Activated effector memory CD4-positive, alpha-beta T cell treated with anti-CD3 and anti-CD28 coated beads, Interleukin-2, amount 50 U/mL, for 16 hours (primary cell): ENCODE data around the gene OCLN.
"Not testable (repeated sequence)": the region's sequence is repeated elsewhere in the genome, so short reads cannot be mapped to it uniquely, and the experiment has no call there.

Experiments
- DNase-seq: peaks from one replicate; pipeline ENCODE4 v3.0.0-alpha.2; 2020

OCLN gene

DNA sequence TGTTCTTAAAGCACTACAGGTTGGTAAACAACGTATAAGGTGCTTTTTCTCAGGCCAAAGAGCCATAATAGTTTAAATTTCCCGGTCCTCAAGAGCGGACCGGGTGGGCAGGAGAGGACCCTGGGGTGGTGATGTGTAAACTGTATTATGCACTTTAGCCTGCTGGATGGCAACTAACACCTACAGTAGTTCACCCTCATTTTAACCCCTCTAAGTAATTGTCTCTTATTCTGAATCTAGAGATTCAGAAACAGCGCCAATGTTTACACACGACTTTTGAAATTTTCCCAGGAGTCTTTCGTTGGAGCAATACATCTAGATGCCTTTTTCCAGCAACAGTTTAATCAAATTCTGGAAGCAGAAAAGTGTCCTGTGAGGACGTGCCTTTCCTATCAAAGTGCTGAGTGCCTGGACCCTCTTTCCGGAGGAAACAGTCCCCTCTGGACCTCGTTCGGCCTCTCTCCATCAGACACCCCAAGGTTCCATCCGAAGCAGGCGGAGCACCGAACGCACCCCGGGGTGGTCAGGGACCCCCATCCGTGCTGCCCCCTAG is 676 bp upstream of the OCLN start:
- DNase-seq = no peak

DNA sequence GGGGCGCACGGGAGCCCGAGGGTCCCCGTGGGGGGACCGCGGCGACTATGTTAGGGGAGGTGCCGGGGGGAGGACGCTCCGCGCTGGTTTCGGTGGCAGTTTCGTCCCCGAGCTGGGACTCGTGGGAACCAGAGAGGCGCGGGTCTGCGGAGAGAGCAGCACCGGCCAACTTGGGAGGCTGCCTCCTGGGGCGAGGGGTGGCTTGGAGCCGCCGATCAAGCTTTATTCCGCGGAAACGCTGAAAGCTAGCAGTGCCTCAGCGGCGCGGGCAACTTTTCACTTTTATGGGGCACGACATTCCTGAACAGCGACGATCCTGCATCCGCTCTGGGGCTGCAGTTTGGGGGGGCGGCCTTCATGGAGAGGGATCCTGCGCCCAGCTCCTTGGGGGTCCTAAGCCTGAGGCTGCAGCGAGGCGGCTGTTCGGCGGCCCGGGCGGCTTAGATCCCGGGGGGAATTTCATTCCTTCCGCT is 369 bp downstream of the OCLN start:
- DNase-seq = no peak

DNA sequence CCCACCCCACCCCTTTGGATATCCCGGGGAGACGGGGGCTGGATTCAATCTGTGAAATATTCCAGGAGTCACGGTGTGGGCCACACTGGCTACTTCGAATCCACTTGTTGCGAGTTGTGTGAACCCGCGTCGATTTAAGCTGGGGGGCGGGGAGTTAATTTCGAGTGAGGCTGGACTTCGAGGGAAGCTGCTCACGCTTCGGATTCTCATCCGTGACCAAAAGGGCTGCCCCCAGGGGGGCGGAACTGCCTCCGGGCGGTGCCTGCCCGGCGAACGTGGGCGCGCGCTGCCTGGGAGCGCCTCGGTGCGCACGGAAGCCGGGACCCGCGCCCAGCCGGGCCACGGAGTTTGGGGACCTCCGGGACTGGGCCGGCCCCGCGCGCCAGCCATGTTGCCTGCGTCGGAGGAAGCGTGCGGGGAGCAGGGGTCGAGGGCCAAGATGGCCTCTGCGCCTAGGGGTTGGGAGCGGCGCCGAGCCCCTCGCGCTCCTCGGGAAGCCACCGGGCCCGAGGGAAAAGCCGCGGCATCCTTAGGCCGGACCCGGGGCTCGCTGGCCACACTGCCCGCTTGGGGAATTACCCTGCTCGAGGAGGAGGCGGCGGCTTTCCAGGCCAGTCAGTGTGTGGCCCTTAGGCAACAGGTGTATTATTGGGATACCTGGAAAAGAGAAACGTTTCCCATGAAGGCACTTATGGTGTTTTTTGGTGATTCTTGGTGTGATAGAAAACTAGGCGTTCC is 975 bp downstream of the OCLN start:
- DNase-seq = no peak

DNA sequence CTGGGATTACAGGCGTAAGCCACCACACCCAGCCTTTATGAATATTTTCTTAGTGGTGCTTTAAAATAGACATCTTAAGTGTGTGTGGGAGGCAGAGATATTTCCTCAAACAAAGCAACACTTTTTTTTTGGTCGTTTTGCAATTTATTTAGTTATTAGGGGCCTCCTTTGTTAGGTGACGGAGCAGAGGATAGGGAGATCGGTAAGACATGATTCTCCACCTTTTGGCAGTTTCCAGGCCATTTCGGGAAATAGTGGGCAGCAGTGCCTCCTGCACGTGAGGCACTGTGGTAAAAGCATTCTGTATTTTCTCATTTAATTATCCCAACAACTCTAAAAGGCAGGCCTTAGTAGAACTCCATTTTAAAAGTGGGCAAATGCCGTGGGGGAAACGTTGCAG is 1.9 kb downstream of the OCLN start:
- no peak for DNase-seq

DNA sequence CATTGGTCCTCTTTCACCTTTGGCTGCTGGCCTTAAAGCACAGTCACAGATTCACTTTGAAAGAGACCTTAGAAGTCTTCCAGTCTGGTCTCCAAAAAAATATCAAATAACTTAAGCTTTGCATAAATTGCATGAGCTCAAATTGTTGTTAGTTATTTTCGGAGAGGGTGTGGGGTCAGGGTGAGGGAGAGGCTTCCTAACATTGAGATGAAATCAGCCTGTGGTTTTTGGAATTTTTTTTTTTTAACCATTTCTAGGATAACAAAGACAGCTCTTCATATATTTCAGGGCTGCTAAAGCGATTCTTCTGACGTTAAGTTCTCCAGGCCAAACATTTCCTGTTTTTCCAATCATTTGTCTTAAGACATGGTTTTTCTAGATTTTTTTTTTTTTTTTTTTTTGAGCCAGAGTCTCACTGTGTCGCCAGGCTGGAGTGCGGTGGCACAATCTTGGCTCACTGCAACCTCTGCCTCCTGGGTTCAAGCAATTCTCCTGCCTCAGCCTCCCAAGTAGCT is 4.5 kb downstream of the OCLN start:
- DNase-seq = no peak

DNA sequence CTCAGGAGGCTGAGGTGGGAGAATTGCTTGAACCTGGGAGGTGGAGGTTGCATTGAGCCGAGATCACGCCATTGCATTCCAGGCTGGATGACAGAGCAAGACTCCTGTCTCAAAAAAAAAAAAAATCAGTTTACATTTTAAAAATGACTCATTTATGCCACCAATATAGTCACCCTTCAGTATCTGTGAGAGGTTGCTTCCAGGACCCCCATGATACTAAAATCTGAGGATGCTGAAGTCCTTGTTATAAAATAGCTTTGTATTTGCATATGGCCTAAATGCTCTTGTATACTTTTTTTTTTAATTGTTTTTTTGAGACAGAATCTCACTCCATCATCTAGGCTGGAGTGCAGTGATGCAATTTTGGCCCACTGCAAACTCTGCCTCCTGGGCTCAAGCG is 5.8 kb downstream of the OCLN start:
- no peak for DNase-seq

DNA sequence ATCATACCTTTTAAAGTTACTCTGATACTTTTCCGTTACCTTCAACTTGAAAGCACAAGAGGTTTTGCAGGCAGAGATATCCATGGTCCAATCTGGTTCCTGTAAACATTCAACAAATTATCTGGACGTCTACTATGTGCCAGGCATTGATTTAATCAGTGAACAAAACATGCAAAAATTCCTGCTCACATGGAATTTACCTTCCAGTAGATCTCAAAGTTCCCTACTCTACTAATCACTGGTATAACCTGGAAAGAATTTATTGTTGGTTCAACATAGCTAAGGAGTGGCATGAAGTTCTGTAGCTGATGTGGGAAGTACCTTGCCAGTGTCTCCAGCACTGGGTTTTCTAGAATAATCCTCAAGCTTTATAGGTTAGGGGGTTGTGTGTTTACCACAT is 9.8 kb downstream of the OCLN start:
- no peak for DNase-seq

DNA sequence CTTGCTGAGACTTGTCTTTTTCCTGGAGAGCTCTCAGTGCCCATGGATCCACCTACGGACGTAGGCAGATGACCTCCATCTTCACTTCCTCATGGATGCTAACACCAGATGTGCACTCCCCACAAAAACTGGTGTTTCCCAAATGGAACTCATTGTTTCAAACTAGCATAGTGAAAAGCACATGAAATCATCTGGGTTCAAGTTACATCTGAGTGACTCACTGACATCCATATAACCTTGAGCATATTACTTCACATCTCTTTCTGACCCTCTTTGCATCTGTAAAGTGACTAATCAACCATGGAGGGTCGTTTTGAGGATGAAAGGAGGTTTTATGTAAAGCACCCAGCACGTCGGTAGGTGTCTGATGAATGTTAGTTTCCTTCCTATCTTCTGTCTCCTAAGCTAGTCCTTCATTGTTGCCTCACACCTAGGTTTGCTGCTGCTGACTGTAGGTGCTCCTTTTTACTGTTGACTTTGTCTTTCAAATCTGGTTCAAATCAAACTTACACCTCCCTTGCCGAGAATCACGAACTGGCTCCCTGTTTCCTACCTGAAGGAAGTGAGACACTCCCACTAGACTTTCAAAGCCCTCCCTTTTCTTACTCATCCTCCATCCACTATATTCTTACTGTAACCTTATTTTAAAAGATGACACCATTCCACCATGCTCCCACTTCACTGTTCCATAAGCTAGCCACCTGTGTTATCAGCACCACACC is 10.3 kb downstream of the OCLN start:
- no peak for DNase-seq

DNA sequence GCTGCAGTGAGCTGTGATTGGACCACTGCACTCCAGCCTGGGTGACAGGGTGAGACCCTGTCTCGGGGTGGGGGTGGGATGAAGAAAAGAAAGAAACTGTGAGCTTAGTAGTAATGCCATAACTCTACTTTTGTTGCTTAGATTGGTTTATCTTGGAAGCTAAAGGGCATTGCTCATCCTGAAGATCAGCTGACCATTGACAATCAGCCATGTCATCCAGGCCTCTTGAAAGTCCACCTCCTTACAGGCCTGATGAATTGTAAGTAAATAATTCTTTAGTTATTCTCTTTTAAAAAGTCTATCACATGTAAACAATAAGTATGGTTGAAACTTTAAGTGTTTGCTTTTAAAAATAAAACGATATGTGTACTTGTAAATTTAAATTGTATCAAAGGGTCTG is 11.4 kb downstream of the OCLN start:
- no peak for DNase-seq

DNA sequence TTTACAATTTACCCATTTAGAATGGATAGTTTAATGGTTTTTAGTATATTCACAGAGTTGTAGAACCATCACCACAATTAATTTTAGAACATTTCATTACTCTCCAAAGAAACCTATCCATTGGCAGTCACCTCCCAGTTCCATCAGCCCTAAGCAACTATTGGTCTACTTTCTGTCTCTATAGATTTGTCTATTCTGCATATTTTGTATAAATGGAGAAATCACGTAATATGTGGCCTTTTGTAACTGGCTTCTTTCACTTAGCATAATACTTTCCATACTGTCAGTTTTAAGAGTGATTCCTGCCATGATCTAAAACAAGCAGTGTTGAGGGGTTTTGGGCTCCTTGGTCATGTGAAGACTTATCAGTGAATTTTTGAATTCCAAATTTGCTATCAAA is 12.7 kb downstream of the OCLN start:
- no peak for DNase-seq

DNA sequence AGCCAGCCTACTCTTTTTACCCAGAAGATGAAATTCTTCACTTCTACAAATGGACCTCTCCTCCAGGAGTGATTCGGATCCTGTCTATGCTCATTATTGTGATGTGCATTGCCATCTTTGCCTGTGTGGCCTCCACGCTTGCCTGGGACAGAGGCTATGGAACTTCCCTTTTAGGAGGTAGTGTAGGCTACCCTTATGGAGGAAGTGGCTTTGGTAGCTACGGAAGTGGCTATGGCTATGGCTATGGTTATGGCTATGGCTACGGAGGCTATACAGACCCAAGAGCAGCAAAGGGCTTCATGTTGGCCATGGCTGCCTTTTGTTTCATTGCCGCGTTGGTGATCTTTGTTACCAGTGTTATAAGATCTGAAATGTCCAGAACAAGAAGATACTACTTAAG is 16.6 kb downstream of the OCLN start:
- DNase-seq = no peak

DNA sequence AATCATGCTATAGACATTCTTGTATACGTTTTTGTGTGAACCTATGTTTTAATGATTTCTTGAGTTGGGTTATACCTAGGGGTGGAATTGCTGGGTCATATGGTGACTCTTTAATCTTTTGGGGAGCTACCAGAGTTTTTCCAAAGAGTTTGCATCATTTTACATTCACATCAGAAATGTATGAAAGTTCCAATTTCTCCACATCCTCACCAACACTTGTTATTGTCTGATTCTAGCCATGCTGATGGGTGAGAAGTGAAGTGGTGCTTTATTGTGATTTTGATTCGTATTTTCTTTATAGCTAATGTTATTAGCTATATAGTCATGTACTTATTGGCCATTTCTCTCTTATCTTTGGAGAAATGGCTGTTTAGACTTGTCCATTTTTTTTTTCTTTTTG is 18.1 kb downstream of the OCLN start:
- no peak for DNase-seq

DNA sequence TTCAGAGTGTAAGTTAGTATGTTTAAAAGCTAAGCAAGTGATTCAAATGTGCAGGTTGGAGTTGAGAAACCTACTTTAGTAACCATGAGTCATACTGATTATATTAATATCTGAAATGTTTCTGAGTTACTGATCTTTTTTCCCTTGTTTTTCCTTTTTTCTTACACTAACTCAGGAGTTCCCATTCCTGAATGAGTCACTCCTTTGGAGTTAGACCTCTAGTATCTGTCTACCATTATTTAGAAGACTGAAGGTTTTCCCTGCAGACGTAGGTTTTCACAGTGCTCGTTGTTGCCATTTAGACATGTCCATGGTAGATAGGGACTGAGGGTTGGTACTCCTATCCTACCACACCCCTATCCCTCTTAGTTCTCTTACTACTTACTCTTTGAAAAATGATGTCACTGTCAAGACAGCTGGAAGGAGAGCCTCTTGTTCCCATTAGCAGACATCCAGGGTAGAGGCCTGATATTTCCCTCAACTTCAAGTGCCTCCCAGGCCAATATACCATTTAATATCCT is 20.2 kb downstream of the OCLN start:
- no peak for DNase-seq

DNA sequence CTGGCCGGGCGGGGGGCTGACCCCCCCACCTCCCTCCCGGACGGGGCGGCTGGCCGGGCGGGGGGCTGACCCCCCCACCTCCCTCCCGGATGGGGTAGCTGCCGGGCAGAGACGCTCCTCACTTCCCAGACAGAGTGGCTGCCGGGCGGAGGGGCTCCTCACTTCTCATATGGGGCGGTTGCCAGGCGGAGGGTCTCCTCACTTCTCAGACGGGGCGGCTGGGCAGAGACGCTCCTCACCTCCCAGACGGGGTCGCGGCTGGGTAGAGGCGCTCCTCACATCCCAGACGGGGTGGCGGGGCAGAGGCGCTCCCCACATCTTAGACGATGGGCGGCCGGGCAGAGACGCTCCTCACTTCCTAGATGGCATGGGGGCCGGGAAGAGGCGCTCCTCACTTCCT is 23.0 kb downstream of the OCLN start:
- DNase-seq = not testable (repeated sequence)

DNA sequence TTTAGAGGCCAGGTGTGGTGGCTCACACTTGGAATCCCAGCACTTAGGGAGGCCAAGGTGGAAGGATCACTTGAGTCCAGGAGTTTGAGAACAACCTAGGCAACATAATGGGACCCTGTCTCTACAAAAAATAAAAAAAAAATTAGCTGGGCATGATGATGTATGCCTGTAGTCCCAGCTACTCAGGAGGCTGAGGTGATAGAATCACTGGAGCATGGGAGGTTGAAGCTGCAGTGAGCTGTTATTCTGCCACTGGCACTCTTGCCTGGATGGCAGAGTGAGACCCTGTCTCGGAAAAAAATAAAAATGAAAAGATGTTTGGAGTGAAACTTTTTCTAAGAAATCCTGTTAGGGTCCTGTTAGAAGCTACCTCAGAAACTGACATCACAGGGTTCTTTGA is 24.2 kb downstream of the OCLN start:
- DNase-seq = no peak

DNA sequence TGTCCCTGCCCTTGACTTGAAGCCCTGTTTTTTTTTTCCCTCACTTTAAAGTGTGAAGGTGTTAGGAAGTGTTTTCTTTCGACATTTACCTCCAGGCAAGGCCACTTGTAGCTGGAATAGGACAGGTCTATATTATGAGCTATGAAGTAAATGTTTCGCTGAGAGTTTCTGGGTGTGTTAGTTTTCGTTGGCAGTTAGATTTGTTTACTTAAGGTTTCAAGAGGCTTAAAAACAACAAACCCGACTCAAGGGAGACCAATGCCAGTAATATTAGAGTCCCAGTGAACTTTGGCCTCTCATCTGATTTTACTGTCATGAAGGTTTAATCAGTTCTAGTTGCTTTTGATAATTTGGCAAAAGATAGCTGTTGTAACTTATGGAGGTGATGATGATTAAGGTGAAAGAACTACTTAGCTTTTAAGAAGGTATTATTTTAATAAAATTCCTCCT is 25.2 kb downstream of the OCLN start:
- no peak for DNase-seq

DNA sequence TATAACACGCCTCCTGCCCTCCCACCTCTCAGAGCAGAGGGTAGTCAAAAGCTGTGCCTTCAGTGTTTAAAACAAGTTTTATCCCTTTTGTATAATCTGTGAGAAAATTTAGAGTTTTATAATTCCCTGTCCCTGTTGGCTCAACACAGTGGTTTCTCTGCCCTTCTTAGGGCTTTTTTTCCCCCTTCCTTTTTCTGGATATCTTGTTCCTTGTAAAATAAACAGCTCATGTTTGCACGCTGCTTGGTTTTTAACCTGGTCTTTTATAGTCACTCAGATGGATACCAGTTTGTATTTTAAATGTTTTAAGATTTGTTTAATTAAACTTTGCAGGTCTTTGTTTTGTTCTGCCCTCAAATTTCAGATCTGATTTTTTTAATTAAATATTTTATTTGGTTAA is 26.7 kb downstream of the OCLN start:
- DNase-seq = no peak

DNA sequence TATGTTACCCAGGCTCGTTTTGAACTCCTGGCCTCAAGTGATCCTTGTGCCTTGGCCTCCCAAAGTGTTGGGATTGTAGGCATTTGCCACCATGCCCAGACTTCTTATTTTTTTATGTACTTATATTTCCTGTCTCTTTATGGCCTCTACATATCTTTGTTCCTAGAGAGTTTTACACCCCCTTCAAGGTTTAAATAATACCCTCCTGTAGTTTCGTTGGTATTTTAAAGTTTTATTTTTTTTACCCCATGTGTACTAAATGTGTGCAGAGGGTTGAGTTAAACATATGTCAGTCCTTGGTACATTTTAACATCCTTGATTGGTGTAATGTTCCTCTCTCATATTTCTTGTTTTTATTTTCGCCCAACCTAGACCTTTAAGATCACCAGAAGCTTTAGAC is 29.4 kb downstream of the OCLN start:
- DNase-seq = no peak

DNA sequence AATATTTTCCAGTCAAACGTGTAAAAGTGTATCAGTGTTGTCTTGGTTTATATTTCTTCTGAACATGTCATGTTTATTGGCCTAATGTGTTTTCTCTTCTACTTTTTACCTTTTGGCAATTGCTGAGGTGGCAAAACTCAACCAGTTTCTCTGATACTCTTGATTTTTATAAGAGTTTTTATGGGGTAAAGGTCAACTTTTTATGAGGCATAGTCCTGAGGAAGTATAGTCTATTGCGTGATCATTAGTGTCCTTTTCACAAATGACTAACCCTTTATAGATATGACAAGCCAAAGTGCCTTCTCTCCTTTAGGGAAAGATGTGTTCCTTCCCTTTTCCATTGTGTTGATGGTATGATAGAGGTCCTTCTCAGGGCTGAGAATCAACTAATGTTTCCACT is 32.9 kb downstream of the OCLN start:
- no peak for DNase-seq

DNA sequence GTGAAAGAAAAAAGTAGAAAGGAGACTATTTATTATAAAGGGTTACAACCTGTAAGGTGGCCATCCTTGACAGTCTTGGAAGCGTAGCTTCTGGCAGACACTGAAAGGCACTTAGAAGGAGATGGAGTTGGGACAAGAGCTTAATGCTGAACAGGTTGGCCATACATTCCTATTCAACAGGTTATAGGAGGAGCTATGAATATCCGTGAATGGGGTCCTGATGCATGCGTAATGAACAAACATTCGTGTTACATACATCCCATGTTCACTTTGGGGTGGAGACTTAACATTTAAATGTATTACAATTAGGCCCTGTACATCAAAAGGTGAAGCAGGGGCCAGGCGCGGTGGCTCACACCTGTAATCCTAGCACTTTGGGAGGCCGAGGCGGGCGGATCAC is 34.1 kb downstream of the OCLN start:
- no peak for DNase-seq

DNA sequence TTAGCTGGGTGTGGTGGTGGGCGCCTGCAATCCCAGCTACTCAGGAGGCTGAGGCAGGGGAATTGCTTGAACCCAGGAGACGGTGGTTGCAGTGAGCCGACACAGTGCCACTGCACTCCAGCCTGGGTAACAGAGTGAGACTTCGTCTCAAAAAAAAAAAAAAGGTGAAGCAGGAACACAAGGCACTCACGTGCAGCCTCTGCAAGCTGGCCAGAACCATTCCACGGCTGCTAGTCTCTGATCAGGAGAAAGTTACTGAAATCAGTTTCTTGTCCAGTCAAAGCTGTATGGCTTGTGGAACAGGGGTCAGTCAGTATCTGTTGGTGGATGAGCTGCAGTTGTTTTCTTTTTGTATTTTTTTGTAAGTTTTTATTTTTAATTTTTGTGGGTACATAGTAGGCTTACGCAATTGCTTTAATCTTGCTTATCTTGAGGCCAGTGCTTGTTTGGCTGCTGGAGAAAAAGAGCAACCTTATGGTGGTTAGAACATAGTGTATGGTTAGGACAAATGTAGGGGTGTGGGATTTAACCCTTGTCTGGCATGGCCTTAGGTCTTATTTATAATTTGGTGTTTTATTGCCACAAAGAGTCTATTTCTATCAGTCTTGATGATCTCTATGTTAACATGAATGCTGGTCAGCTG is 34.7 kb downstream of the OCLN start:
- DNase-seq = no peak

DNA sequence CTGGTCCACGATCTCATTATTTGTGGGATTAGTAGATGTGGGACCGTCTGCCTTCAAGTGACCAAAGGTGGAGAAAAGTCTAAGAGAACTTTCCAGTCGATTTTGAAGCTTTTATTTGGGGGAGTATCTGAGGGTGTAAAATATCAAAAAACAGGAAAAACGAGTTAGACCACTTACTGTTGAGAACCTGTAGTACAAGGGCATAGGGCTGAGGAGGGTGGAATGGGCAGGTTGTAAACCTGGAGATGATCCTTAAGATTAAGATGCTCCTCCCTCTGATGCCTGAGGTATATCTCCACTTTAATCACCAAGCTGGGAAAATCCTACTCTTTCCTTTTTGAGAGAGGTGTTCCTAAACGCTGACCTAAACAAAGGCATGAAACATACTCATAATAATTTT is 35.4 kb downstream of the OCLN start:
- no peak for DNase-seq

DNA sequence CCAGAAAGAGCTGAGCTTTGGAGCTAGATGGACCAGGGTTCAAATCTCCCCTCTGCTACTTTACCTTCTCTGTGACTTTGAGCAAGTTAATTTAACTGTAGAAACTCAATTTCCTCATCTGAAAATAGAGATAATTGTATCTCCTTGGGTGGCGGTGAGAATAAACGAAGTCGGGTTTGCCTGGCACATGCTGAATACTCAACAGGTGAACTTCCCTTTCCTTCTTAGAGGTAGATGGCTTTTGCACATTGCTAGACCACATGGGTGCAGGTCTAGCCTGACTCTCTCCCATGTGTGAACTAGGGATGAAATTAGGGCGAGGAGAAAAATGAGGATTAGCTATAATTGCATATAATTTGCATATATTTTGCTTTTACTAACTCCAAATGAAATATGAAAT is 36.0 kb downstream of the OCLN start:
- no peak for DNase-seq
